ENCODE results near the gene KIF4A. TPM values are rescaled to one million over a fixed set of nuclear protein-coding genes. Genes with fewer than 3 reads are reported as not detected.

The KIF4A gene
- total RNA-seq, 4 donors from 2014 or later, result 0.11 to 0.71 (median 0.13) TPM; not detected in 1

GRCh38 chrX:70255452-70255851 is 34.5 kb upstream of the KIF4A start:
- Histone ChIP-seq H3K4me3 (replicated peaks in 1 of 3) (no peak overlapping the region), H3K9me3 (no peaks in the 10 kb centered on the region), H3K27me3 (no peaks in the 10 kb centered on the region), H3K36me3 (no peaks in the 10 kb centered on the region), H3K4me1 (no peaks in the 10 kb centered on the region), H3K27ac (no peak overlapping the region)
- TF ChIP-seq POLR2A (IDR thresholded peaks at IDR 0.05), result no peak
- no peak for TF ChIP-seq CTCF (IDR thresholded peaks at IDR 0.05)
- intact Hi-C loops (cut with DNase I), result no loop called here
- 78 to 89% methylated on average over 2 of the region's 2 CpGs for WGBS, 2 donors
- no peak for DNase-seq

- TF ChIP-seq CTCF (IDR thresholded peaks at IDR 0.05), result no peak
- no peak for TF ChIP-seq POLR2A (IDR thresholded peaks at IDR 0.05)
- DNase-seq, result no peak
- WGBS, 2 donors, result 81 to 83% methylated on average over 4 of the region's 5 CpGs
- no peaks in the 10 kb centered on the region for H3K4me1 ChIP-seq
- no peaks in the 10 kb centered on the region for H3K36me3 ChIP-seq
- H3K27me3 ChIP-seq, result no peaks in the 10 kb centered on the region
- H3K27ac ChIP-seq, result no peak overlapping the region
- H3K4me3 ChIP-seq (replicated peaks in 1 of 3), result no peak overlapping the region
- no peaks in the 10 kb centered on the region for H3K9me3 ChIP-seq
- intact Hi-C loops (cut with DNase I), result no loop called here
These were observed 32.2 kb upstream of the KIF4A start for GRCh38 chrX:70257423-70258288.

- no peak for DNase-seq
- Histone ChIP-seq H3K4me1 (no peaks in the 10 kb centered on the region), H3K9me3 (no peaks in the 10 kb centered on the region), H3K36me3 (no peaks in the 10 kb centered on the region), H3K4me3 (replicated peaks in 1 of 3) (no peak within 1 kb of the TSS), H3K27me3 (no peaks in the 10 kb centered on the region), H3K27ac (no peak within 1 kb of the TSS)
- 82 to 86% methylated on average over 2 to 4 of the region's 4 CpGs for WGBS, 2 donors
- intact Hi-C loops (cut with DNase I), result no loop called here
- TF ChIP-seq POLR2A (IDR thresholded peaks at IDR 0.05), result no peak
- TF ChIP-seq CTCF (IDR thresholded peaks at IDR 0.05), result no peak
These were observed 29.8 kb upstream of the KIF4A start, which contains the start of gene P2RY4 for GRCh38 chrX:70260104-70260503. P2RY4 (minus strand) TSS chrX:70260204; CDS start chrX:70259624, 580 bp downstream.

GRCh38 chrX:70262952-70263567 is 26.8 kb upstream of the KIF4A start:
- no peak for TF ChIP-seq POLR2A (IDR thresholded peaks at IDR 0.05)
- TF ChIP-seq CTCF (IDR thresholded peaks at IDR 0.05), result peak in 5 of 6 experiments; percentile 38 to 67 (median 62)
- intact Hi-C loops (cut with DNase I), result no loop called here

GRCh38 chrX:70264784-70265183 is 25.1 kb upstream of the KIF4A start:
- H3K36me3 ChIP-seq, result no peaks in the 10 kb centered on the region
- H3K27me3 ChIP-seq, result no peaks in the 10 kb centered on the region
- TF ChIP-seq POLR2A (IDR thresholded peaks at IDR 0.05) (no peak), CTCF (IDR thresholded peaks at IDR 0.05) (no peak)
- H3K9me3 ChIP-seq, result no peaks in the 10 kb centered on the region
- intact Hi-C loops (cut with DNase I), result no loop called here
- no peaks in the 10 kb centered on the region for H3K4me1 ChIP-seq
- H3K27ac ChIP-seq, result no peak overlapping the region
- no peak for DNase-seq
- no peak overlapping the region for H3K4me3 ChIP-seq (replicated peaks in 1 of 3)
- WGBS, 2 donors, result 38 to 51% methylated on average over 3 of the region's 3 CpGs

More at GRCh38 chrX:70262952-70263567, 26.8 kb upstream of the KIF4A start:
- 2 to 5% methylated on average over 5 to 7 of the region's 7 CpGs for WGBS, 2 donors
- no peaks in the 10 kb centered on the region for H3K36me3 ChIP-seq
- H3K27ac ChIP-seq, result no peak overlapping the region
- H3K9me3 ChIP-seq, result no peaks in the 10 kb centered on the region
- no peaks in the 10 kb centered on the region for H3K27me3 ChIP-seq
- DNase-seq, result peak; percentile 59 to 77
- no peak overlapping the region for H3K4me3 ChIP-seq (replicated peaks in 1 of 3)
- H3K4me1 ChIP-seq, result no peaks in the 10 kb centered on the region
